ENCODE results near the gene LIMCH1. TPM values are rescaled to one million over a fixed set of nuclear protein-coding genes. Genes with fewer than 3 reads are reported as not detected.

Gene LIMCH1
- total and polyA plus RNA-seq, 2 of the 8 experiments (the other 6 are each of a cell fraction or from before 2014, with no cell fraction given), result 2.7 to 3.0 TPM

DNA sequence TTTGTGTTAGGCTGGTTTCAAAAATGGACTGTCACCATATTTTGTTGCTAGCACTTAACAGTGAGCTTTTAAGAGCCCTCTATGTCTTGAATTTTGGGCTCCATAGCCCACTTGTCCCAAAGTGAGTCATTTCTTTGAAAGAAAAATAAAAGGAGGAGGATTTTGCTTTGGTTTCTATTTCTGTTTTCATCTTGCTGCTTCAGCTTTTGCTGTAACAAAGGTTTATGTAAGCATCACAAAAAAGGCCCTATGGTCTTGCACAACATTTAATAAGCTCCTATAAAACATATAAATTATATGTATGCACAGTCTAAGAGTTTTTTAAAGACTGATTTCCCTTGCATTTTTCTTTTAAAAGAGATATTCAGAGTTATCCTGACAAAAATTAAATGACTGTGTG is 105.4 kb downstream of the LIMCH1 start (continued):
- TF ChIP-seq CREB1 (IDR thresholded peaks at IDR 0.05) (no peak), TBP (IDR thresholded peaks at IDR 0.05; ENCODE audit: low read depth, low read length) (no peak)
